H1 (cell line): Measurements from ENCODE around the gene UNK. TPM values are rescaled to one million over a fixed set of nuclear protein-coding genes. Genes with fewer than 3 reads are reported as not detected.

Experiments
- ATF3 ChIP-seq: IDR thresholded peaks from 2 replicates; pipeline ENCODE4 v1.6.1; 2011; ENCODE audit warnings: low read depth, mild to moderate bottlenecking, low read length; ENCODE audit not compliant: insufficient read depth
- CREB1 ChIP-seq: IDR thresholded peaks from 2 replicates; pipeline ENCODE4 v1.6.1; 2012; ENCODE audit warnings: inconsistent platforms
- EGR1 ChIP-seq: IDR thresholded peaks from 2 replicates; pipeline ENCODE4 v1.6.1; 2011; ENCODE audit warnings: low read depth, low read length, borderline replicate concordance
- FOSL1 ChIP-seq: IDR thresholded peaks from 2 replicates; pipeline ENCODE4 v1.6.1; 2011; ENCODE audit warnings: mild to moderate bottlenecking, low read depth, low read length, moderate library complexity; ENCODE audit not compliant: insufficient read depth
- TAF1 ChIP-seq: IDR thresholded peaks from 2 replicates; pipeline ENCODE4 v1.6.1; 2011; ENCODE audit warnings: mild to moderate bottlenecking, low read depth, low read length
- ZNF274 ChIP-seq: IDR thresholded peaks from 2 replicates; pipeline ENCODE4 v1.7.0; 2012; ENCODE audit warnings: low read length, borderline replicate concordance; ENCODE audit errors: extremely low read depth
- polyA plus RNA-seq, 7 experiments: library from polyadenylated mRNA; depleted of rRNA in 3 of 7; stranded (reverse) in 5 of 7; unstranded in 2 of 7; fragments of >200 nt in 5 of 7; fragments of 200-250 nt in 2 of 7; gene quantifications; 1 replicate in 5 of 7; 2 replicates in 1 of 7; 4 replicates in 1 of 7; pipeline versions ENCODE4 v1.2.1 to v1.2.3, GENCODE V29; 2011 to 2013; ENCODE audit warnings: missing spikeins in 2 of 7, mixed read lengths in 2 of 7
- total RNA-seq: library from RNA; stranded (reverse); fragmentation: NEBNext Ultra II Directional; extraction: Animal tissue kit (Norgen Biotek cat#: 25700); gene quantifications from 2 replicates; pipeline ENCODE4 v1.2.1, GENCODE V29; 2021

The UNK gene
- total and polyA plus RNA-seq, 2 of the 8 experiments (the other 6 are each of a cell fraction or from before 2014, with no cell fraction given) = 24.2 to 33.3 TPM

- TF ChIP-seq CREB1 (no peak), ZNF274 (no peak), FOSL1 (no peak), EGR1 (no peak), ATF3 (no peak), TAF1 (no peak)
- TF ChIP-seq, all 59 proteins: peak for 0
These were observed 52.0 kb downstream of the UNK start (continued) for GRCh38 chr17:75836605-75837004.
